Brain microvascular endothelial cell (primary cell): ENCODE data around the gene KRTAP2-3.
"Not testable (repeated sequence)": the region's sequence is repeated elsewhere in the genome, so short reads cannot be mapped to it uniquely, and the experiment has no call there.

Experiments used
- DNase-seq: peaks from one replicate; pipeline ENCODE4 v3.0.0-alpha.2; 2020
- H3K27ac ChIP-seq: fragments of 250-450 bp; sonication (Bioruptor Pico); 2 replicates; pipeline ENCODE4 v1.5.1; 2020; ENCODE audit warnings: mild to moderate bottlenecking, moderate library complexity
- H3K27me3 ChIP-seq: fragments of 250-450 bp; sonication (Bioruptor Pico); replicated peaks from 2 replicates; pipeline ENCODE4 v1.5.1; 2020; ENCODE audit warnings: mild to moderate bottlenecking
- H3K36me3 ChIP-seq: fragments of 250-450 bp; sonication (Bioruptor Pico); replicated peaks from 2 replicates; pipeline ENCODE4 v1.5.1; 2020; ENCODE audit warnings: mild to moderate bottlenecking
- H3K4me3 ChIP-seq: 2 replicates; pipeline ENCODE4 v1.5.1; 2011; ENCODE audit warnings: low read depth, mild to moderate bottlenecking, control low read depth, low read length, moderate library complexity
- CTCF ChIP-seq: IDR thresholded peaks from 2 replicates; pipeline ENCODE4 v1.5.1; 2011; ENCODE audit warnings: low read depth, mild to moderate bottlenecking, moderate library complexity, low read length, control low read depth, inconsistent platforms; ENCODE audit errors: missing control alignments
- in situ Hi-C: cut with HindIII; loops from 2 replicates; pipeline ENCODE4 v1.10.0; 2017; ENCODE audit warnings: low sequenced_read_pairs, low pct_ligation_motif_present

Gene KRTAP2-3

GRCh38 chr17:41098481-41098880 is 38.6 kb upstream of the KRTAP2-3 start:
- H3K27ac ChIP-seq = peak overlapping the region; percentile 40
- DNase-seq = peak; percentile 23
- no peaks in the 10 kb centered on the region for H3K27me3 ChIP-seq
- TF ChIP-seq CTCF = no peak
- no peak overlapping the region for H3K4me3 ChIP-seq
- H3K36me3 ChIP-seq = no peaks in the 10 kb centered on the region
- in situ Hi-C loops = no loop called here

- Histone ChIP-seq H3K36me3 (no peaks in the 10 kb centered on the region), H3K27ac (peak within 1 kb of the TSS; percentile 40), H3K4me3 (no peak within 1 kb of the TSS), H3K27me3 (no peaks in the 10 kb centered on the region)
- in situ Hi-C loops = no loop called here
- no peak for DNase-seq
- no peak for TF ChIP-seq CTCF
These were observed 38.1 kb upstream of the KRTAP2-3 start, which contains the start of gene KRTAP4-8 for GRCh38 chr17:41098042-41098441. TSS of gene KRTAP4-8 (minus strand) at chr17:41098142. CDS start at chr17:41098084, 58 bp downstream.

GRCh38 chr17:41096055-41096454 is 36.1 kb upstream of the KRTAP2-3 start:
- no peaks in the 10 kb centered on the region for H3K27me3 ChIP-seq
- H3K36me3 ChIP-seq = no peaks in the 10 kb centered on the region
- in situ Hi-C loops = no loop called here
- H3K27ac ChIP-seq = no peak overlapping the region
- H3K4me3 ChIP-seq = no peak overlapping the region
- no peak for DNase-seq
- no peak for TF ChIP-seq CTCF

GRCh38 chr17:41088760-41089352 is 28.9 kb upstream of the KRTAP2-3 start:
- DNase-seq, H3K36me3 ChIP-seq, H3K27ac ChIP-seq, H3K27me3 ChIP-seq, in situ Hi-C loops, H3K4me3 ChIP-seq: not testable (repeated sequence)

GRCh38 chr17:41084100-41084856 is 24.4 kb upstream of the KRTAP2-3 start, which contains the start of gene KRTAP4-7:
TSS of gene KRTAP4-7 (plus strand) at chr17:41084150. CDS start at chr17:41084207, 57 bp downstream.
- in situ Hi-C loops, H3K27ac ChIP-seq, H3K36me3 ChIP-seq, H3K4me3 ChIP-seq, H3K27me3 ChIP-seq, DNase-seq: not testable (repeated sequence)

- H3K4me3 ChIP-seq, in situ Hi-C loops, H3K27ac ChIP-seq, H3K27me3 ChIP-seq, H3K36me3 ChIP-seq: not testable (repeated sequence)
- DNase-seq = peak; percentile 21
These were observed 23.5 kb upstream of the KRTAP2-3 start for GRCh38 chr17:41083427-41083826.

GRCh38 chr17:41082626-41083025 is 22.7 kb upstream of the KRTAP2-3 start:
- Histone ChIP-seq H3K36me3 (no peaks in the 10 kb centered on the region), H3K27ac (no peak overlapping the region), H3K4me3 (no peak overlapping the region), H3K27me3 (no peaks in the 10 kb centered on the region)
- in situ Hi-C loops = no loop called here
- TF ChIP-seq CTCF = no peak
- DNase-seq = no peak
